ENCODE measurements around the gene ZBTB49. TPM values are rescaled to one million over a fixed set of nuclear protein-coding genes. Genes with fewer than 3 reads are reported as not detected.

Gene ZBTB49
- total RNA-seq, 1 experiment from 2014 or later: 4.2 TPM

GRCh38 chr4:4328206-4328605 is 38.2 kb downstream of the ZBTB49 start:
- DNase-seq (ENCODE audit: low read depth, low spot score) (no peak), ATAC-seq (no peak)
- POLR2A ChIA-PET: no interaction called here
- intact Hi-C loops (cut with micrococcal nuclease; ENCODE audit: unreplicated experiment) (no loop called here), in situ Hi-C loops (cut with HindIII; ENCODE audit: low pct_unique_long_range_greater_than_20kb, low sequenced_read_pairs) (no loop called here)
- H3K36me3 ChIP-seq (ENCODE audit: control insufficient read depth, insufficient read depth, low read length): no peaks in the 10 kb centered on the region
- TF ChIP-seq CTCF (IDR thresholded peaks at IDR 0.05): no peak
- no peak for TF ChIP-seq TCF7L2 (IDR thresholded peaks at IDR 0.05; ENCODE audit: low read depth, low read length)
- no peak for TF ChIP-seq POLR2AphosphoS5 (IDR thresholded peaks at IDR 0.05; ENCODE audit: low read depth, low read length)
- no peak for TF ChIP-seq REST (IDR thresholded peaks at IDR 0.05; ENCODE audit: insufficient read depth in 1 of 2, low read depth in 2 of 2, low read length in 1 of 2)
- TF ChIP-seq SIN3A (IDR thresholded peaks at IDR 0.05; ENCODE audit: borderline replicate concordance, insufficient read depth, low read depth, low read length): no peak
- H3K4me1 ChIP-seq (ENCODE audit: control insufficient read depth, insufficient read depth, low read length): no peaks in the 10 kb centered on the region
- no peaks in the 10 kb centered on the region for H3K27me3 ChIP-seq (ENCODE audit: control insufficient read depth, insufficient read depth, low read length)
- no peak overlapping the region for H3K4me3 ChIP-seq (ENCODE audit: low read depth in 2 of 2, low read length in 2 of 2)
- H3K27ac ChIP-seq (ENCODE audit: low read length): no peak overlapping the region
- no peaks in the 10 kb centered on the region for H3K9me3 ChIP-seq (ENCODE audit: control insufficient read depth, insufficient read depth, low read depth, low read length)
- CTCF ChIA-PET: no interaction called here
- no TSS peak for BruUV-seq (replicated peaks)

- ChIA-PET POLR2A (no interaction called here), CTCF (no interaction called here)
- in situ Hi-C loops (cut with HindIII; ENCODE audit: low pct_unique_long_range_greater_than_20kb, low sequenced_read_pairs): no loop called here
- Histone ChIP-seq H3K27ac (ENCODE audit: low read length) (no peak overlapping the region), H3K27me3 (ENCODE audit: control insufficient read depth, insufficient read depth, low read length) (no peaks in the 10 kb centered on the region), H3K4me1 (ENCODE audit: control insufficient read depth, insufficient read depth, low read length) (no peaks in the 10 kb centered on the region), H3K36me3 (ENCODE audit: control insufficient read depth, insufficient read depth, low read length) (no peaks in the 10 kb centered on the region), H3K9me3 (ENCODE audit: control insufficient read depth, insufficient read depth, low read depth, low read length) (no peaks in the 10 kb centered on the region), H3K4me3 (ENCODE audit: low read depth in 2 of 2, low read length in 2 of 2) (no peak overlapping the region)
- TF ChIP-seq SIN3A (IDR thresholded peaks at IDR 0.05; ENCODE audit: borderline replicate concordance, insufficient read depth, low read depth, low read length): no peak
- DNase-seq (ENCODE audit: low read depth, low spot score) (no peak), ATAC-seq (no peak)
- intact Hi-C loops (cut with micrococcal nuclease; ENCODE audit: unreplicated experiment): no loop called here
- no TSS peak for BruUV-seq (replicated peaks)
Observed at GRCh38 chr4:4328840-4329239, 38.8 kb downstream of the ZBTB49 start.

- no peak overlapping the region for H3K4me3 ChIP-seq (ENCODE audit: low read depth in 2 of 2, low read length in 2 of 2)
- in situ Hi-C loops (cut with HindIII; ENCODE audit: low pct_unique_long_range_greater_than_20kb, low sequenced_read_pairs) (no loop called here), intact Hi-C loops (cut with micrococcal nuclease; ENCODE audit: unreplicated experiment) (no loop called here)
- ATAC-seq (no peak), DNase-seq (ENCODE audit: low read depth, low spot score) (no peak)
- TF ChIP-seq REST (IDR thresholded peaks at IDR 0.05; ENCODE audit: insufficient read depth in 1 of 2, low read depth in 2 of 2, low read length in 1 of 2) (no peak), TCF7L2 (IDR thresholded peaks at IDR 0.05; ENCODE audit: low read depth, low read length) (no peak), POLR2AphosphoS5 (IDR thresholded peaks at IDR 0.05; ENCODE audit: low read depth, low read length) (no peak), SIN3A (IDR thresholded peaks at IDR 0.05; ENCODE audit: borderline replicate concordance, insufficient read depth, low read depth, low read length) (no peak), CTCF (IDR thresholded peaks at IDR 0.05) (no peak)
- no peaks in the 10 kb centered on the region for H3K27me3 ChIP-seq (ENCODE audit: control insufficient read depth, insufficient read depth, low read length)
- ChIA-PET CTCF (no interaction called here), POLR2A (no interaction called here)
- H3K9me3 ChIP-seq (ENCODE audit: control insufficient read depth, insufficient read depth, low read depth, low read length): no peaks in the 10 kb centered on the region
- no peak overlapping the region for H3K27ac ChIP-seq (ENCODE audit: low read length)
- no TSS peak for BruUV-seq (replicated peaks)
- H3K4me1 ChIP-seq (ENCODE audit: control insufficient read depth, insufficient read depth, low read length): no peaks in the 10 kb centered on the region
- no peaks in the 10 kb centered on the region for H3K36me3 ChIP-seq (ENCODE audit: control insufficient read depth, insufficient read depth, low read length)
Observed at GRCh38 chr4:4329496-4329895, 39.4 kb downstream of the ZBTB49 start.
